Measurements from ENCODE around the gene CALML5. TPM values are rescaled to one million over a fixed set of nuclear protein-coding genes. Genes with fewer than 3 reads are reported as not detected.

The CALML5 gene
- total and polyA plus RNA-seq, 2 of the 4 experiments (the other 2 are of a cell fraction), result not detected

- no peak overlapping the region for H3K9ac ChIP-seq (ENCODE audit: low read depth, low read length)
- ChIA-PET CTCF (no interaction called here), POLR2A (ENCODE audit: unreplicated experiment) (no interaction called here)
- no peak overlapping the region for H3K14ac ChIP-seq (replicated peaks; ENCODE audit: low read depth, low read length)
- H2AFZ ChIP-seq (replicated peaks; ENCODE audit: low read length, poor library complexity), result no peak overlapping the region
- no peak overlapping the region for H3K56ac ChIP-seq (ENCODE audit: extremely low read depth, insufficient read depth, low read length)
- no peaks in the 10 kb centered on the region for H4K20me1 ChIP-seq (ENCODE audit: insufficient read depth, low read length)
- no peak overlapping the region for H3K4me2 ChIP-seq (ENCODE audit: low read depth, low read length)
- no peak overlapping the region for H3K4ac ChIP-seq (ENCODE audit: low read depth, low read length)
- no peaks in the 10 kb centered on the region for H3K79me1 ChIP-seq (ENCODE audit: low read depth in 1 of 2, low read length in 2 of 2)
- no peak overlapping the region for H4K5ac ChIP-seq (ENCODE audit: low read depth, low read length)
- H3K27me3 ChIP-seq (ENCODE audit: control insufficient read depth, insufficient read depth, low read length), result peaks cover 49% of the 10 kb centered on the region
- H3K18ac ChIP-seq (ENCODE audit: low read depth, low read length), result no peak overlapping the region
- TF ChIP-seq USF2 (IDR thresholded peaks at IDR 0.05; ENCODE audit: low read depth, low read length), result no peak
- no peak for TF ChIP-seq ELK1 (IDR thresholded peaks at IDR 0.05; ENCODE audit: borderline replicate concordance, low read depth, low read length)
- no peak for TF ChIP-seq RCOR1 (IDR thresholded peaks at IDR 0.05; ENCODE audit: insufficient replicate concordance, low read length)
- no peak for TF ChIP-seq NFE2L2 (IDR thresholded peaks at IDR 0.05; ENCODE audit: low read depth, low read length)
- no peak for TF ChIP-seq CTCF (conservative IDR thresholded peaks at IDR 0.05; ENCODE audit: low read depth, low read length)
- TF ChIP-seq MAZ (IDR thresholded peaks at IDR 0.05; ENCODE audit: borderline replicate concordance, low read depth, low read length), result no peak
- TF ChIP-seq SMC3 (IDR thresholded peaks at IDR 0.05; ENCODE audit: low read depth, low read length), result no peak
- H3K27ac ChIP-seq (ENCODE audit: insufficient read depth, low read length), result no peak overlapping the region
- in situ Hi-C loops (cut with MboI; ENCODE audit: low sequenced_read_pairs) (no loop called here), dilution Hi-C loops (cut with HindIII; ENCODE audit: low sequenced_read_pairs, unreplicated experiment) (no loop called here), intact Hi-C loops (cut with micrococcal nuclease) (no loop called here)
- no peak overlapping the region for H4K91ac ChIP-seq (ENCODE audit: insufficient read depth, low read depth, low read length)
- H3K9me3 ChIP-seq (ENCODE audit: control insufficient read depth, insufficient read depth, low read length), result no peaks in the 10 kb centered on the region
- no peak overlapping the region for H2BK120ac ChIP-seq (ENCODE audit: low read depth, low read length)
- H3K4me1 ChIP-seq (ENCODE audit: control insufficient read depth, insufficient read depth, low read length), result no peaks in the 10 kb centered on the region
- ATAC-seq (ENCODE audit: low read depth), result no peak
- no peak overlapping the region for H2AK5ac ChIP-seq (ENCODE audit: low read depth, low read length)
- no peak overlapping the region for H3K4me3 ChIP-seq (ENCODE audit: insufficient read depth, low read depth, low read length)
- H3K23ac ChIP-seq (ENCODE audit: low read depth, low read length), result no peak overlapping the region
- H3K36me3 ChIP-seq (ENCODE audit: control insufficient read depth, insufficient read depth, low read length), result no peaks in the 10 kb centered on the region
- BruUV-seq (replicated peaks), result no TSS peak
- no peak overlapping the region for H2BK20ac ChIP-seq (ENCODE audit: low read depth, low read length)
- H2BK15ac ChIP-seq (ENCODE audit: low read depth, low read length), result no peak overlapping the region
- H3K9me1 ChIP-seq (ENCODE audit: insufficient read depth, low read length), result peaks cover 7% of the 10 kb centered on the region; the same call in 1 of the 2 replicates
- H2AK9ac ChIP-seq (replicated peaks; ENCODE audit: low read depth, low read length, poor library complexity), result no peak overlapping the region
- no peak overlapping the region for H4K8ac ChIP-seq (ENCODE audit: low read depth in 2 of 2, low read length in 2 of 2)
- no peak overlapping the region for H2BK5ac ChIP-seq (ENCODE audit: low read depth, low read length, poor library complexity, severe bottlenecking)
- no CpG with 5 or more reads among the region's 3 CpGs for WGBS, 2 experiments (ENCODE audit: extremely low coverage in 2 of 2, insufficient read length in 1 of 2)
- no peak for DNase-seq
Measured at GRCh38 chr10:5503477-5503835, 4.1 kb upstream of the CALML5 start.

Data from IMR-90 (cell line).